IMR-90 (cell line): ENCODE data around the gene CSN1S1. TPM values are rescaled to one million over a fixed set of nuclear protein-coding genes. Genes with fewer than 3 reads are reported as not detected.

Experiments
- ATAC-seq: fragments of 200-7000 bp; cut with Tn5 transposase; 2 replicates; pipeline ENCODE4 v1.9.1; 2020; ENCODE audit warnings: low read depth, mild to moderate bottlenecking, moderate library complexity
- BruUV-seq: library from RNA; stranded (reverse); fragments of 400-500 nt; replicated peaks from 2 replicates; lab custom pipeline; 2021; lab: Mats Ljungman, UMichigan
- CTCF ChIA-PET: fragments of 300-600 bp; formaldehyde crosslinking; extraction: SDS; loops from one replicate; lab custom pipeline; 2021; ENCODE audit warnings: antibody characterized with exemption; lab: Yijun Ruan, JAX
- POLR2A ChIA-PET: fragments of 300-600 bp; sonication (Branson Sonifier 250); formaldehyde crosslinking; loops from one replicate; lab custom pipeline; 2022; ENCODE audit warnings: antibody characterized with exemption; ENCODE audit not compliant: unreplicated experiment; lab: Charles Lee
- DNase-seq: peaks from one replicate; pipeline ENCODE4 v3.0.0; 2013
- H2AFZ ChIP-seq: replicated peaks from 2 replicates; pipeline ENCODE3; 2013; ENCODE audit warnings: low read length, mild to moderate bottlenecking; ENCODE audit not compliant: poor library complexity
- H2AK5ac ChIP-seq: 2 replicates; pipeline ENCODE4 v1.6.1; 2013; ENCODE audit warnings: low read depth, low read length, inconsistent platforms
- H2AK9ac ChIP-seq: replicated peaks from 2 replicates; pipeline ENCODE3; 2013; ENCODE audit warnings: mild to moderate bottlenecking, low read depth, low read length, moderate library complexity; ENCODE audit not compliant: poor library complexity
- H2BK120ac ChIP-seq: 2 replicates; pipeline ENCODE4 v1.6.1; 2013; ENCODE audit warnings: low read depth, low read length, inconsistent platforms
- H2BK15ac ChIP-seq: 3 replicates; pipeline ENCODE4 v1.6.1; 2013; ENCODE audit warnings: low read depth, low read length, inconsistent platforms
- H2BK20ac ChIP-seq: 2 replicates; pipeline ENCODE4 v1.6.1; 2013; ENCODE audit warnings: low read depth, mild to moderate bottlenecking, inconsistent platforms, low read length, moderate library complexity
- H2BK5ac ChIP-seq: 2 replicates; pipeline ENCODE4 v1.6.1; 2013; ENCODE audit warnings: mild to moderate bottlenecking, low read depth, low read length, inconsistent platforms; ENCODE audit not compliant: poor library complexity, severe bottlenecking
- H3K14ac ChIP-seq: replicated peaks from 2 replicates; pipeline ENCODE4 v1.6.1; 2013; ENCODE audit warnings: low read depth, low read length, inconsistent platforms
- H3K18ac ChIP-seq: 2 replicates; pipeline ENCODE4 v1.6.1; 2013; ENCODE audit warnings: low read depth, low read length, control low read depth
- H3K23ac ChIP-seq: 2 replicates; pipeline ENCODE4 v1.6.1; 2013; ENCODE audit warnings: low read depth, low read length, inconsistent platforms
- H3K27ac ChIP-seq: 2 replicates; pipeline ENCODE4 v1.5.1; 2013; ENCODE audit warnings: mild to moderate bottlenecking, control low read depth, low read length; ENCODE audit not compliant: insufficient read depth
- H3K27me3 ChIP-seq: 2 replicates; pipeline ENCODE4 v1.6.1; 2013; ENCODE audit warnings: low read length; ENCODE audit not compliant: control insufficient read depth, insufficient read depth
- H3K36me3 ChIP-seq: 2 replicates; pipeline ENCODE4 v1.6.1; 2013; ENCODE audit warnings: low read length, mixed read lengths; ENCODE audit not compliant: control insufficient read depth, insufficient read depth
- H3K4ac ChIP-seq: 2 replicates; pipeline ENCODE4 v1.6.1; 2013; ENCODE audit warnings: low read depth, low read length, inconsistent platforms
- H3K4me1 ChIP-seq: 2 replicates; pipeline ENCODE4 v1.6.1; 2013; ENCODE audit warnings: low read length, mixed read lengths; ENCODE audit not compliant: control insufficient read depth, insufficient read depth
- H3K4me2 ChIP-seq: 2 replicates; pipeline ENCODE4 v1.6.1; 2013; ENCODE audit warnings: low read depth, mild to moderate bottlenecking, control low read depth, low read length, moderate library complexity
- H3K4me3 ChIP-seq: 2 replicates; pipeline ENCODE4 v1.5.1; 2013; ENCODE audit warnings: low read depth, mild to moderate bottlenecking, control low read depth, low read length, moderate library complexity; ENCODE audit not compliant: insufficient read depth
- H3K56ac ChIP-seq: 2 replicates; pipeline ENCODE4 v1.6.1; 2013; ENCODE audit warnings: low read length, inconsistent platforms; ENCODE audit not compliant: insufficient read depth; ENCODE audit errors: extremely low read depth
- H3K79me1 ChIP-seq, 2 experiments: 2 replicates each; pipeline ENCODE4 v1.6.1; 2013; ENCODE audit warnings: low read length in 2 of 2, inconsistent platforms in 1 of 2, low read depth in 1 of 2
- H3K9ac ChIP-seq: 2 replicates; pipeline ENCODE4 v1.6.1; 2013; ENCODE audit warnings: low read depth, low read length, control low read depth
- H3K9me1 ChIP-seq: 2 replicates; pipeline ENCODE4 v1.6.1; 2013; ENCODE audit warnings: low read length, inconsistent platforms; ENCODE audit not compliant: insufficient read depth
- H3K9me3 ChIP-seq: 2 replicates; pipeline ENCODE4 v1.6.1; 2013; ENCODE audit warnings: low read length; ENCODE audit not compliant: control insufficient read depth, insufficient read depth
- H4K20me1 ChIP-seq: 2 replicates; pipeline ENCODE4 v1.6.1; 2013; ENCODE audit warnings: low read length, inconsistent platforms; ENCODE audit not compliant: insufficient read depth
- H4K5ac ChIP-seq: 2 replicates; pipeline ENCODE4 v1.6.1; 2013; ENCODE audit warnings: mild to moderate bottlenecking, low read depth, low read length, control low read depth
- H4K8ac ChIP-seq, 2 experiments: 2 replicates each; pipeline ENCODE4 v1.6.1; 2013; ENCODE audit warnings: low read depth in 2 of 2, low read length in 2 of 2, control low read depth in 1 of 2, inconsistent platforms in 1 of 2
- H4K91ac ChIP-seq: 2 replicates; pipeline ENCODE4 v1.6.1; 2013; ENCODE audit warnings: low read depth, low read length, inconsistent platforms; ENCODE audit not compliant: insufficient read depth
- CEBPB ChIP-seq: IDR thresholded peaks from 2 replicates; pipeline ENCODE4 v1.6.1; 2012; ENCODE audit warnings: low read depth, low read length, improper control_type of control experiment
- CTCF ChIP-seq: conservative IDR thresholded peaks from 2 replicates; pipeline ENCODE4 v1.5.1; 2012; ENCODE audit warnings: mild to moderate bottlenecking, low read depth, low read length, improper control_type of control experiment
- ELK1 ChIP-seq: fragments of 150-350 bp; IDR thresholded peaks from 2 replicates; pipeline ENCODE4 v1.6.1; 2016; ENCODE audit warnings: low read depth, mild to moderate bottlenecking, low read length, moderate library complexity, borderline replicate concordance
- FOS ChIP-seq: fragments of 150-350 bp; IDR thresholded peaks from 2 replicates; pipeline ENCODE4 v1.6.1; 2016; ENCODE audit warnings: low read depth, low read length
- MAFK ChIP-seq: IDR thresholded peaks from 2 replicates; pipeline ENCODE4 v1.6.1; 2012; ENCODE audit warnings: low read depth, low read length, improper control_type of control experiment
- MAZ ChIP-seq: IDR thresholded peaks from 2 replicates; pipeline ENCODE4 v1.6.1; 2012; ENCODE audit warnings: low read depth, mild to moderate bottlenecking, low read length, improper control_type of control experiment, moderate library complexity, borderline replicate concordance
- MXI1 ChIP-seq: IDR thresholded peaks from 2 replicates; pipeline ENCODE4 v1.6.1; 2012; ENCODE audit warnings: low read depth, mild to moderate bottlenecking, low read length, moderate library complexity, borderline replicate concordance
- RAD21 ChIP-seq: IDR thresholded peaks from 2 replicates; pipeline ENCODE4 v1.6.1; 2012; ENCODE audit warnings: low read length, improper control_type of control experiment
- RCOR1 ChIP-seq: IDR thresholded peaks from 2 replicates; pipeline ENCODE4 v1.6.1; 2012; ENCODE audit warnings: mild to moderate bottlenecking, low read length, improper control_type of control experiment; ENCODE audit not compliant: insufficient replicate concordance
- RFX5 ChIP-seq: IDR thresholded peaks from 2 replicates; pipeline ENCODE4 v1.8.0; 2012; ENCODE audit warnings: low read depth, mild to moderate bottlenecking, low read length, moderate library complexity
- SMC3 ChIP-seq: fragments of 150-350 bp; IDR thresholded peaks from 2 replicates; pipeline ENCODE4 v1.6.1; 2016; ENCODE audit warnings: low read depth, mild to moderate bottlenecking, antibody characterized with exemption, low read length, moderate library complexity
- dilution Hi-C: fragments of 300-500 bp; cut with HindIII; formaldehyde crosslinking; loops from one replicate; pipeline ENCODE4 v1.14.3; 2018; ENCODE audit warnings: low sequenced_read_pairs; ENCODE audit not compliant: unreplicated experiment
- in situ Hi-C: fragments of 300-500 bp; cut with MboI; formaldehyde crosslinking; loops from 3 replicates; pipeline ENCODE4 v1.14.3; 2019; ENCODE audit warnings: low sequenced_read_pairs, inconsistent platforms, mixed read lengths
- intact Hi-C: fragments of 100-400 bp; cut with micrococcal nuclease; formaldehyde crosslinking; loops from 2 replicates; pipeline ENCODE4 v1.10.0; 2022
- polyA plus RNA-seq, 3 experiments: library from polyadenylated mRNA; depleted of rRNA; stranded (reverse); fragments of >200 nt; gene quantifications; 2 replicates each; pipeline ENCODE4 v1.2.3, GENCODE V29; 2012; ENCODE audit warnings: low replicate concordance in 1 of 3
- total RNA-seq: library from RNA; depleted of rRNA; stranded (reverse); fragments of >200 nt; gene quantifications from 2 replicates; pipeline ENCODE4 v1.2.3, GENCODE V29; 2012
- TF ChIP-seq, protein P1 (sequence below): fragments of 150-350 bp; IDR thresholded peaks from 2 replicates; pipeline ENCODE4 v1.6.1; 2017; ENCODE audit warnings: mild to moderate bottlenecking, antibody characterized with exemption, low read length, low read depth

Gene CSN1S1
- total and polyA plus RNA-seq, 2 of the 4 experiments (the other 2 are of a cell fraction) = not detected

GRCh38 chr4:69977582-69977981 lies 46.7 kb downstream of the CSN1S1 start:
- no peak overlapping the region for H3K4me3 ChIP-seq
- H2BK15ac ChIP-seq = no peak overlapping the region
- BruUV-seq = no TSS peak
- no peak overlapping the region for H3K9ac ChIP-seq
- no peak overlapping the region for H3K14ac ChIP-seq
- H3K9me1 ChIP-seq = no peaks in the 10 kb centered on the region
- H3K4ac ChIP-seq = no peak overlapping the region
- ATAC-seq (no peak; the same call in 1 of the 2 replicates), DNase-seq (no peak)
- H4K20me1 ChIP-seq = no peaks in the 10 kb centered on the region
- no peak overlapping the region for H3K4me2 ChIP-seq
- no peak overlapping the region for H2AK9ac ChIP-seq
- H3K23ac ChIP-seq = no peak overlapping the region
- H4K8ac ChIP-seq = no peak overlapping the region
- H3K4me1 ChIP-seq = no peaks in the 10 kb centered on the region
- H2BK20ac ChIP-seq = no peak overlapping the region
- no peak overlapping the region for H2AFZ ChIP-seq
- TF ChIP-seq MAZ = no peak
- no peak for TF ChIP-seq RCOR1
- no peak for TF ChIP-seq MXI1
- no peak for TF ChIP-seq SMC3
- TF ChIP-seq RAD21 = no peak
- TF ChIP-seq MAFK = no peak
- TF ChIP-seq, protein P1, sequence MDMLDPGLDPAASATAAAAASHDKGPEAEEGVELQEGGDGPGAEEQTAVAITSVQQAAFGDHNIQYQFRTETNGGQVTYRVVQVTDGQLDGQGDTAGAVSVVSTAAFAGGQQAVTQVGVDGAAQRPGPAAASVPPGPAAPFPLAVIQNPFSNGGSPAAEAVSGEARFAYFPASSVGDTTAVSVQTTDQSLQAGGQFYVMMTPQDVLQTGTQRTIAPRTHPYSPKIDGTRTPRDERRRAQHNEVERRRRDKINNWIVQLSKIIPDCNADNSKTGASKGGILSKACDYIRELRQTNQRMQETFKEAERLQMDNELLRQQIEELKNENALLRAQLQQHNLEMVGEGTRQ = no peak
- TF ChIP-seq CEBPB = no peak
- TF ChIP-seq RFX5 = no peak
- TF ChIP-seq ELK1 = no peak
- no peak for TF ChIP-seq CTCF
- TF ChIP-seq FOS = no peak
- dilution Hi-C loops (no loop called here), intact Hi-C loops (no loop called here), in situ Hi-C loops (no loop called here)
- no peak overlapping the region for H2BK5ac ChIP-seq
- no peak overlapping the region for H4K91ac ChIP-seq
- H2AK5ac ChIP-seq = no peak overlapping the region
- H3K27ac ChIP-seq = no peak overlapping the region
- no peak overlapping the region for H2BK120ac ChIP-seq
- H3K18ac ChIP-seq = no peak overlapping the region
- CTCF ChIA-PET = no interaction called here
- POLR2A ChIA-PET = no interaction called here
- no peaks in the 10 kb centered on the region for H3K79me1 ChIP-seq
- H3K56ac ChIP-seq = no peak overlapping the region
- H3K9me3 ChIP-seq = no peaks in the 10 kb centered on the region
- no peaks in the 10 kb centered on the region for H3K27me3 ChIP-seq
- no peak overlapping the region for H4K5ac ChIP-seq
- H3K36me3 ChIP-seq = no peaks in the 10 kb centered on the region
